Fibroblast of the aortic adventitia (primary cell): ENCODE results near the gene COX8C. TPM values are rescaled to one million over a fixed set of nuclear protein-coding genes. Genes with fewer than 3 reads are reported as not detected.
"Not testable (repeated sequence)": the region's sequence is repeated elsewhere in the genome, so short reads cannot be mapped to it uniquely, and the experiment has no call there.

Experiments used
- DNase-seq: peaks from one replicate; pipeline ENCODE4 v3.0.0-alpha.2; 2010; ENCODE audit warnings: low read depth
- H3K4me3 ChIP-seq: 2 replicates; pipeline ENCODE4 v1.5.1; 2011; ENCODE audit warnings: low read depth, mild to moderate bottlenecking, control low read depth, low read length, moderate library complexity
- total RNA-seq: library from RNA; depleted of rRNA; stranded (reverse); fragments of >200 nt; gene quantifications from 2 replicates; pipeline ENCODE4 v1.2.3, GENCODE V29; 2012; ENCODE audit warnings: low replicate concordance
- TF ChIP-seq, protein P1 (sequence below): IDR thresholded peaks from 2 replicates; pipeline ENCODE4 v1.5.1; 2011; ENCODE audit warnings: mild to moderate bottlenecking, low read length, control low read depth, inconsistent platforms; ENCODE audit not compliant: insufficient read depth

COX8C gene
- total RNA-seq, 1 donor, result not detected

DNA sequence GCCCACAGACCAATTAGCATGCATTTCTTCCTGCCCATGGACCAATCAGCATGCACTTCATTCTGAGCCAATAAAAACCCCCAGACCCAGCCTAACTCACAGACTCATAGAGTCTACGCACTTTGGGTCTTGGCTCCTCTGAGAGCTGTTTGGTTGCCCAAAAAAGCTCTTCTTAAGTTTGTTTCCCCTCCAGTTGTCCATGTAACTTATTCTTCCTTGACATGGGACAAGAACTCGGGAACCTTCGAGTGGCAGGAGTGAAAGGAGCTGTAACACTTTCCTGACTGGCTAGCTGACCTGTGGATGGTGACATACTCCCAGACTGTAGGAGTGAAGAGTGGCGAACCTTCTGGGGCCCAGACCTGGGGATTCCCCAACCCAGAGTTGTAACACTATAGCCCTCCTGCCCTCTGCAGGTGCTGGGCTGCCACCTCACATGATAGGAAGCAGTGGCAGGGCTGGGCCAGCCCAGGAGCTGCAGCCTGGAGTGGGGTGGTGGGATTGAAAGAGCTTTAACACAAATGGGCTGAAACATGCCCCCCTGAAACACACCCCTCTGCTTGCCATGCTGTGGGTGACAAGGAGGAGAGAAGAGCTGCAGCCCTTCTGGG, 9.7 kb upstream of the COX8C start:
- H3K4me3 ChIP-seq, result no peak overlapping the region
- TF ChIP-seq, protein P1, sequence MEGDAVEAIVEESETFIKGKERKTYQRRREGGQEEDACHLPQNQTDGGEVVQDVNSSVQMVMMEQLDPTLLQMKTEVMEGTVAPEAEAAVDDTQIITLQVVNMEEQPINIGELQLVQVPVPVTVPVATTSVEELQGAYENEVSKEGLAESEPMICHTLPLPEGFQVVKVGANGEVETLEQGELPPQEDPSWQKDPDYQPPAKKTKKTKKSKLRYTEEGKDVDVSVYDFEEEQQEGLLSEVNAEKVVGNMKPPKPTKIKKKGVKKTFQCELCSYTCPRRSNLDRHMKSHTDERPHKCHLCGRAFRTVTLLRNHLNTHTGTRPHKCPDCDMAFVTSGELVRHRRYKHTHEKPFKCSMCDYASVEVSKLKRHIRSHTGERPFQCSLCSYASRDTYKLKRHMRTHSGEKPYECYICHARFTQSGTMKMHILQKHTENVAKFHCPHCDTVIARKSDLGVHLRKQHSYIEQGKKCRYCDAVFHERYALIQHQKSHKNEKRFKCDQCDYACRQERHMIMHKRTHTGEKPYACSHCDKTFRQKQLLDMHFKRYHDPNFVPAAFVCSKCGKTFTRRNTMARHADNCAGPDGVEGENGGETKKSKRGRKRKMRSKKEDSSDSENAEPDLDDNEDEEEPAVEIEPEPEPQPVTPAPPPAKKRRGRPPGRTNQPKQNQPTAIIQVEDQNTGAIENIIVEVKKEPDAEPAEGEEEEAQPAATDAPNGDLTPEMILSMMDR, result no peak
- no peak for DNase-seq

DNA sequence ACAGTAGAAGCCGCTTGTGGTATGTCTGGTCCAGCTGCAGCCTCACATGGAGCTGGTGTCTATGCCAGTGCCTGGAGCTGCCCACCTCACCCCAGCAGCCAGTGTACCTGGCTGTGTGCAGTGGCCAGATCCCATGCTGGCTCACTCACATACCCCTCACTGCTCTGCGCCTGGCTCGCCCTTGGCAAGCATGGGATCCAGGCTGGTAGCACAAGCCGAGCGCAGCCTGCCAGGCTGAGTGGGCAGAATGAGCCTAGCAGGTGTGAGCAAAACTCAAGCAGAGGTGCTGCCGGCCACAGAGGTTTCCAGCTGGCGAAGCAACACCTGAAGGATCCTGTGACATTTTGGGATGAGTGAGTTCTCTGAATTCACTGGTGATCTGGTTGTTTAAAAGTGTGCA, 9.1 kb upstream of the COX8C start:
- TF ChIP-seq, protein P1, result no peak
- no peak for DNase-seq
- H3K4me3 ChIP-seq, result no peak overlapping the region

DNA sequence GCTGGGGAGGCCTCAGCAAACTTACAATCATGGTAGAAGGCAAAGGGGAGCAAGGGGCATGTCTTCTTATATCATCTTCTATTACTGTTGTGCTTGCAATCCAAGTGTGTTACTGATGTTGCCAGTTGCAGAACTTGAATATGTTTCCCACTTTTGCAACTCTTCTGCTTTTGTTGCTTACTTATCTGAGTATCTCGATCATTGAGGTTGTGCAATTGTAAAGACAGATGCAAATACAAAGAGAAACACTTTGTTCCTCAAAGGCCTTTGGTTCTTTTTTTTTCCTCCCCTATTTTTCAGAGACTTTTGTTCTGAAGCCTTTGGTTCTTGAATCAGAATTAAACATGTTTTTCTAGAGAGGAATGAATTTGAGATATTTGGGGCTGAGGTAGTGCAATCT, 3.7 kb upstream of the COX8C start:
- TF ChIP-seq, protein P1, result no peak
- no peak for DNase-seq
- H3K4me3 ChIP-seq, result no peak overlapping the region

DNA sequence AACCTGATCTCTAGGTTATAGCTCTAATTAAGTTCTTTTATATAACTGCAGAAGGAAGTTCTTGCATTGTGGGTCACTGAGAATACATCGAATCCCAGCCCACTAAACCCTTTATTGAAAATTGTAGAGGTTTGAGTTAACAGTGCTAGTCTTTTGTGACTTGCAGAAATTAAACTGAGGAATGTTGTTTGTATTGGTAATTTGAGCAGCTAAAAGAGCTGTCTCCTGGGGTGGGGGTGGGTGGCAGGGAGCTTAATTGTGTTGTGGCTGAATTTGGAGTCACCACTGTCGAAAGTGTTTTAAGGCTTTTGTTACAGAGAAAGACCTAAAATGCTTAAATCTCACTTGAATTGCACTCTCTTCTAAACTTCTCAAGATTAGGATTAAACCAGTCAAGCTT, 3.2 kb upstream of the COX8C start:
- H3K4me3 ChIP-seq, result no peak overlapping the region
- TF ChIP-seq, protein P1, result no peak
- DNase-seq, result no peak

DNA sequence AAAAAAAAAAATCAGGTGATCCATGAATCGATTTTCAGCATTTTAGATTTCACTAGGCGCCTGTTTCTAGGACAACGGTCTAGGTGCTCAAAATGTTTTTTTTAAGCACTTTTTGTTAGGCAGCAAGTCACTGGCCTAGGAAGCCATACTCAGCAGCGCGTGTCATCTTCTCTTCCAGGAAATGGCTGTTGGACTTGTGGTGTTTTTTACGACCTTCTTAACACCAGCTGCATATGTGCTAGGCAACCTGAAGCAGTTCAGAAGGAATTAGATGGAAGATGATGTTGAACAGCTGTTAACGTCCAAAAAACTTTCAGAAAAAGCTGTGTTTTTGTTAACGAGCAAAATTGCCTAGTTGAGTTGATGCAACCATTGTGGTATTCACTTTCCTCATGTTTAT, 868 bp downstream of the COX8C start:
- no peak for DNase-seq
- TF ChIP-seq, protein P1, result no peak
- no peak overlapping the region for H3K4me3 ChIP-seq

DNA sequence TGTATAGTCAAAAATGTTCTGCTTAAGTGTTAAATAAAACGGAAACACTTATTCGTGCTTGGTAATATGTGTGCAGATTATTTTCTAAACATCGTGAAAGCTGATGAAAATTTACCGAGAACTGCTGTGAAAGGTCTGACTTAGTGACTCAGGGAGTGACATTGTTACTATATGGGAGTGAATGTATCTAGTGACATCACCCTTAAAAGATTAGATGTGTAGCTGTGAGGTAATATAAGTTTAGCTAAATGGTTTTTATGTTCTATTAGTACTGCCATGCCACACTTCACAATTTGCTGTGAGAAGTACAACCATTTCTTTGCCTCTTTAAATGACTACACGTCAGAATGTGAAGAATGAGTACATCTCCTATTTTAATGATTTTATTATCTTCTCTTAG, 1.3 kb downstream of the COX8C start:
- DNase-seq, result no peak
- TF ChIP-seq, protein P1, result no peak
- H3K4me3 ChIP-seq, result no peak overlapping the region

DNA sequence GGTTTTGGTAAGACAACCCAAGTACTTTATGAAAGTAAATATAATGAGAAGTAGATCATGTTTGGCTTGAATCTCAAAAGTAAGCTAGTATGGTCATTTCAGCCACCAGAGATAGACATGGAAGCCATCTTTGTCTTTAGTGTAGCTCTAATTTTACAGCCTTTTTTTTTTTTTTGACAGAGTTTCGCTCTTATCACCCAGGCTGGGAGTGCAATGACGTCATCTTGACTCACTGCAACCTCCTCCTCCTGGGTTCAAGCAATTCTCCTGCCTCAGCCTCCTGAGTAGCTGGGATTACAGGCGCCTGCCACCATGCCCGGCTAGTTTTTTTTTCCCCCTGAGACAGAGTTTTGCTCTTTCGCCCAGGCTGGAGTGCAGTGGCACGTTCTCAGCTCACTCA, 7.9 kb downstream of the COX8C start:
- not testable (repeated sequence) for H3K4me3 ChIP-seq, DNase-seq
